Jurkat, Clone E6-1 (cell line): ENCODE measurements around the gene SLC4A1.
"Not testable (repeated sequence)": the region's sequence is repeated elsewhere in the genome, so short reads cannot be mapped to it uniquely, and the experiment has no call there.

Experiments
- DNase-seq: peaks from one replicate; pipeline ENCODE4 v3.0.0-alpha.2; 2011; ENCODE audit warnings: low read depth, low spot score
- H3K4me3 ChIP-seq: 2 replicates; pipeline ENCODE4 v1.5.1; 2011; ENCODE audit warnings: mild to moderate bottlenecking, low read length, control low read depth, moderate library complexity

Gene SLC4A1

DNA sequence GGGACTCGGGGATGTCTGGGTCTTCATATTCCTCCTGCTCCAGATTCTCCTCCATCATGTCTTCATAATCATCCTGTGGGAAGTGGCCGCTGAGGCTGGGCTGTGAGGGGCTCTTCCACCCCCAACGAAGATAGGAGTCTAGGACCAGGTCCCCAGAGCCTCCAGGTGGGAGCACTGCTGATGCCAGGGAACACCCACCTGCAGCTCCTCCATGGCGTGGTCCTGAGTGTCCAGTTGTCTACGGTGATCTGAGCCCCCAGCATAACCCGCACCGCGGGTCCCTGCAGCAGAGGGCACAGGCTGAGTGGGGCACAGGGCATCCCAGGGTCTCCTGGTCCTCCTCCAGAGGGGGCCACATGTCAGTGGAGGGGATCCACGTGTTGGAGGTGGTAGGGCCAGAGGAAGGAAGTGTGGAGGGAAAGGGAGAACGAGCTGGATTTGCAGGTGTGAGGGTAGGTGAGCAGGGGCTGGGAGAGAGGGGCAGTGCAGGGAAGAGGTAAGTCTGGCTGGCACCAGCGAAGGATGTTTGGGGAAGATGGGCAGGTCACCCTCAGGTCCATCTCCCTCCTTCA, 5.2 kb downstream of the SLC4A1 start:
- DNase-seq: no peak
- H3K4me3 ChIP-seq: no peak overlapping the region

DNA sequence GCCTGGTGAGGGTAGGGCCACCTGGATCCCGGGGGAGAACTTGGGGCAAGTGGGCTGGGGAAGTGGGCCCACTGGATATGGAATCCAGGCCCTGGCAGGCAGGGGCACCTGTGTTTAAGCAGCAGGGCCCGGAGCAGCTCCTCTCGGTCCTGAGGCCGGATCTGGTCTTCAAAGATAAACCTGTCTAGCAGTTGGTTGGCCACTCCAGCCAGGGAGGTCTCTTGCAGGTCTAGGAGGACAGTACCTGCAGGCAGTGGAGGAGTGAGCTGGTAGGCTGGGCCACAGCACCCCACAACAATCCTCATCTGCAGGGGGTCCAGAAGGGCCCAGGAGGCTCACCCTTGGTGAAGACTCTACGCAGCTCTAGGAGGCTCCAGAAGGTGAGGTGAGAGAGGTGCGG, 7.6 kb downstream of the SLC4A1 start:
- no peak for DNase-seq
- H3K4me3 ChIP-seq: no peak overlapping the region

DNA sequence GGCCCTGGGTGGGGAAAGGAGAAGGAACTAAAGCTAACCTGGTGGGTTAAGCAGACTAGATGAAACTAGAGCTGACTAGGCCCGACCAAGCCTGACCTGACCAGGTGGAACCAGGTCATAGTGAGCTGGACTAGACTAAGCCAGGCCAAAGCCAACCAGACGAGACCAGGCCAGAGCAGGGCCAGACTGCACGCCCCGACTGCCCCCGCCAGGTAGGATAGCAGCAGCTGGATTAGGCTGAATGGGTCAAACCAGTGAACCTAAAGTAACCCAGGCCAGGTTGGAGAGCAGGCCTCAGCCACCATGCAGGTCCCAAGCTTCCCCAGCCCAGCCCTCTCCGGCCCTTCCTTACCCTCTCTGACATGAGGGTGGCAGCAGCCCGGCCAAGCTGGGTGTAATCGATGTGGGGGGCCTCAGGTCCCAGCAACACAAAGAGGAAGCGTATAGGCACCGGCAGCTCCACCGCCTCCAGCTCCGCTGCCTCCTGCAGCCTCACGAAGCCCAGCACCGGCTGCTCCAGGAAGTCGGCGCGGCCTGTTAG, 9.1 kb downstream of the SLC4A1 start:
- no peak overlapping the region for H3K4me3 ChIP-seq
- no peak for DNase-seq

DNA sequence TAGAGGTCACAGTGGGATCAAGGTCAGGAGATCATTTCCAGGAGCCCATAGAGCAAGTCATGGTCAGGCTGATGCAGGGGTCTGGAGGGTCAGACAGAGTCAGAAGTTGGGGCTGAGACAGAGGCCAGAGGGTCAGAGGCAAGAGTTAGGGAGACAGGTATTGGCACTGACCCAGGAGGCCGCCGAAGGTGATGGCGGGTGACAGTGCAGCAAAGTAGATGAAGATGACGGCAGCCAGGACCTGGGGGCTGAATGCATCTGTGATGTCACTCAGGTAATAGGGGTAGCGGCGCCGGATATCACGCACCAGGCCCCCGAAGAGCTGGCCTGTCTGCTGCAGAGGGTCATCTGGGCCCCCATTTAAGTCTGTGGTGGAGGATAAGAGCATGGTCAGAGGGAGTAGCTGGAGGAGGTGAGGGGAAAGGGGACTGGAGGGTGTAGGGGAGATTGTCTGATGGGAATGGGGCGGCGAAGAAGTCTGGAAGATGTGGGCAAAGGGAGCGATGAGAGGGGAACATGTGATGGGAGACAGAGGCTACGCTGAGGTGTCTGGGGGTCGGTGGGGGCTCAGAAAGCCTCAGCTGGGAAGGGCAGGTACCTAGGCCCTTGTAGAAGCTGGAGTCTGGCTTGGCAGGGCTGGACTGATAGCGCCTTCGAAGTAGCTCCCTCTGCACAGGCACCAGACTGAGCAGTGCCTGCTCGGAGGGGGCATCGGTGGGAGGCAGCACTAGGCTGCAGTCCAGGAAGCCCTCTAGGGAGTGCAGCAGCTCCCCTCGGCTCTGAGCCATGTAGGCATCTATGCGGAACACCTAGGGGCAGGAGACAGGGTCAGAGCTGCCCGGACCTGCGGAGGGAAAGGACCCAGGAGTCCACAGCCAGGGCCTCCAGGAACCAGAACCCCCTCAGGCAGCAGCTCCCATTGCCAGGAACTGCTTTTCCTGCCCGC, 9.8 kb downstream of the SLC4A1 start:
- no peak for DNase-seq

DNA sequence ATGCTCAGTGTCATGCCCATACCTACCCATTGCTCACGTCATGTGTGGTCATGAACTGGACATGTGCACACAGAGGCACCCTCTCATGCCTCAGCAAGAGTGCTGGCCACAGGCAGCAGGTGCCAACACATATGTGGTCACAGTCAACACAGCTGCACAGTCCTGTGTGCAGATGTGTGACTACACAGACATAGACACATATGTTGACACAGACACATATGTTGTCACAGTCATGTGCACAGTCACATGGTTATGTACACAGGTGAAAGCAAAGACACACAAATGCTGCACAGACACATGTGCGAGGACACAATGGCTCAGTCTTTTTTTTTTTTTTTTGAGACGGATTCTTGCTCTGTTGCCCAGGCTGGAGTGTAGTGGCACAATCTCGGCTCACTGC, 11.3 kb downstream of the SLC4A1 start:
- no peak for DNase-seq

More for the DNA sequence above, 9.8 kb downstream of the SLC4A1 start:
- H3K4me3 ChIP-seq: no peak overlapping the region

DNA sequence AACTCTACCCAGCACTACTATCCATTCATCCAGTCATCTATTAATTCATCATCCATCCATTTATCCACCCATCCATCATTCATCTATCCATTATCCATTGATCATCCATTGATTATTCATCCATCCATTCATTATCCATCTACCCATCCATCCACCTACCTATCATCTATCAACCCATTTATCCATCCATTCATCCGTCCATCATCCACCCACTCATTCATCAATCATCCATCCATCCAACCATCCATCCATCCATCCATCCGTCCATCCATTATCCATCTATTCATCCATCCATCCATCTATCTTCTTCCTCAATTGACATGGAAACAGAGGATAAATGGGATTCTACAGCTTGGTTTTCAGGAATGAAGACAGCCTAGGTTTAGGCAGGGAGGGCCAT, 12.0 kb downstream of the SLC4A1 start:
- DNase-seq: no peak
- H3K4me3 ChIP-seq: no peak overlapping the region

More for the DNA sequence above, 11.3 kb downstream of the SLC4A1 start:
- no peak overlapping the region for H3K4me3 ChIP-seq

DNA sequence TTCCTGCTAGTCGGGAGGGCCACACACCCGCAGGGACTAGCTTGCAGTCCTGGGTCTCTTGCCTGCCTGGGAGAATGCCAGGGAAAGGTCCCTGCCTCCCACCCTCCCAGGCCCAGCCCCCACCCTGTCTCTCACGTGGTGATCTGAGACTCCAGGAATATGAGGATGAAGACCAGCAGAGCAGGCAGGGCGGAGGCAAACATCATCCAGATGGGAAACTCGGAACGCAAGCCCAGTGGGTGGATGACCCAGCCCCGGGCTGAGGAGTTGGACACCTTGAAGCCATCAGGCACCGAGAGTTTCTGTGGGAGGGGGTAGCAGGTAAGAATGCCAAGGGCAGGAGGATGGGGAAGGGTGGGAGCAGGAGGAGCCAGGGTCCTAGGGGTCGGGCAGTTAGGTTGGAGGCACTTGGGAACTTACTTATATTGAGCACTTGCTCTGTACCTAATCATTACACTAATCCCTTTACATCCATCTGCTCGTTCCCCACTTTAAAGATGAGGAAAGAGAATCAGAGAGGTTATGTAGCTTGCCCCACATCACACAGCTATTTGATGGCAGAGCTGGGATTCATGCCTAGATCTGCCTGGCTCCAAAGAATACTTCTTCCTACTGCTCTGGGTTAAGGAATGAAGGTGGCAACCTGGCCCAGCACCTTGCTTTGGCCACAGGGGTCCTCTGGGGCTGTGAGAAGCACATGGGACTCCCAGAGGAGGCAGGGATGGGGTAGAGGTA, 13.4 kb downstream of the SLC4A1 start:
- DNase-seq: no peak
- H3K4me3 ChIP-seq: no peak overlapping the region

DNA sequence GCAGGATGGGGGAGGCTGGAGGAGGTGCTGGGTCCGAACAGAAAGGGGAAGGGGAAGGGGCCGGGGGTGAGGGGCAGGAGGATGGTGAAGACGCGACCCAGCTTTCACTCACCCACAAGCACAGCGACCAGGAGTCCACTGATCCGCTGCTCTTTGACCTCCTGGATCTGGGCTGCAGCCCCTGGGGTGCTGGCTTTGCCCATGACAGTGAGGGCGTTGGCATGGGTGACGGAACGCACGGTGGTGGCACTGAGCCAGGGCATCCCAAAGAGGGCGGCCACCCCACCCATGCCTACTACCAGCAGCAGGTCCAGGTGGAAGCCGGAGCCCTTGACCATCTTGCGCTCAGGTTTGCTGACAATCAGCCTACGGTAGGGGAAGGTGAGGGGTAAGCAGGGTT, 14.9 kb downstream of the SLC4A1 start:
- H3K4me3 ChIP-seq: no peak overlapping the region
- DNase-seq: no peak

DNA sequence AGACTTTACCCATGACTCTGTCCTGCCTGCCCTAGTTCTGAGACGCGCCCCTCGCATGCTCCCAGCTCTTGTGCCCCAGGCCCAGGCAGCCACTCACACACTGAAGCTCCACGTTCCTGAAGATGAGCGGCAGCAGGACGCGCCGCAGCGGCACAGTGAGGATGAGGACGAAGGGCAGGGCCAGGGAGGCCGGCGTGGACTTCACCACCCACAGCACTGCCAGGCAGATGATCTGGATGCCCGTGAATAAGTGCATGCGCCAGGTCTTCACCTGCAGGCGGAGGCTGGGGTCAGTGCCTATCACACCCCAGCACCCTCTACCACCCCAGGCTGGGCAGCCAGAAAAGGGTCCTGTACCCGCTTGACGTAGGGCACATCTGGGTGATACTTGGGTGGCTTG, 16.9 kb downstream of the SLC4A1 start:
- H3K4me3 ChIP-seq: no peak overlapping the region
- DNase-seq: no peak

DNA sequence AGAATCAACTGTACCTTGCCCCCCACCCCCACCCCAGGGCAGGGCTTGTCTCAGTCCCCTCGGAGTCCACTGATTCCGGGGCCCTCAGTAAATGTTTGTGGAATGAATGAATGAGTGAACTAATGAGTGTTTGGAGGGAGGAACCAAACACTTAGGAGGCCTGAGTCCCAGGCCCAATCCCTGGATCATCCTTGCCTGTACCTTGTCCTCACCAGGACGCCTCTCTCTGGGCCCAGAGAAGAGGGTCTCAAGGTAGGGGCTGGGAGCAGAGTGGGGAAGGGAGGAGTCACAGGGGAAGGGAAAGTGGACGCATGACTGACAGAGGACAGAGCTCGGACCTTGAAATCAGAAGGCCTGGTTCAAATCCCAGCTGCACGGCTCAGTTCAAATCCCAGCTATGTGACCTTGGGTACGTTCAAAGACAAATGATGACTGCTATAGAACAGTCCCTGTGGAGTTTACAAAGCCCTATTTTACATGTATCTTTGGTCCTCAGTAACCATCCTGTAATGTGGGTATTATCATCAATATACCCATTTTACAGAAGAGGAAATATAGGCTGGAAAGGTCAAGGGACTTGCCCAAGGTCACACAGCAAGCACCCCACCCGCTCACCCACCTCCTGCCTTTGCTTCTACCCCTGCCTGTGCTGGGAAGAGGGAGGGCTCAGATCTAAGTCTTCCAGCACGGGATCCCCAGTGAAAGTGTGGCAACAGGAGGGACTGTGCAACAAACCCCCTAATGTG, 18.3 kb downstream of the SLC4A1 start:
- no peak overlapping the region for H3K4me3 ChIP-seq
- no peak for DNase-seq

DNA sequence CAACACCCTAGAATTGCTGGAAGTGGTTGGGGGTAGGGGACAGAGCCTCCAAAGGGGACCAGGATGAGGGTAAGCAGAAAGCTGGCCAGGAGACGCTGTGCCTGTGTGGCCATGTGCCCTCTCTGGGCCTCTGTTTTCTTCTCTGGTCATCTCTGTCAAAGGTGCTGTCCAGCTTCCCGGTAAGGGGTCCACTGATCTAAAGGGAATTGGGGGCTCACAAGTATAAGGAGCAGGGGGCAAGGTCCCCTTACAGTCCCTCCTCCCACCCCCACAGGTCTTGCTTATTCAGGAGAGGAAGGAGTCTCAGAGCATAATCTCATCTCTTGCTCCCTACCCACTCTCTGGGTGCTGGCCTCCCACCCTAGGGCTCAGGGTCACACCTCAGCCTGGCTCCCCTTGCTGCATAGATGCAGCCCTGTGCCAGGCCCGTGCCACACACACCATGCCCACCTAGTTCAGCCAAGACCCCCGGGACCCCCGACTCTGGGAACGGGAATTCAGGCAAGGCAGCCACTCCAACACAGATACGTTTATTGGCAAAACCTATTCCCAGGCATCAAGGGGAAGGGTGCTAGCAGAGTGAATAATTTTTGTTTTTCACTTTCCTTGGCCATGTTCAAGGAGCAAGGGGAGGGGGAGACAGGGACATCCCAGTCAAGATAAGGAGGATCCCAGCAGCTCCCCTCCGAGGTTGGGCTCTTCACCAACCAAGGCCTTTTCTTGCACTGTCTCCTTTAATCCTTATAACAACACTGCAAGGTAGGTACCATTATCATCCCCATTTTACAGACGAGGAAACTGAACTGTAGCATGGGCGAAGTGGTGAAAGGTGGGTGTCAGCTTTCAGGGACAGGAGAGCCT, 19.8 kb downstream of the SLC4A1 start:
- no peak for DNase-seq
- H3K4me3 ChIP-seq: no peak overlapping the region

DNA sequence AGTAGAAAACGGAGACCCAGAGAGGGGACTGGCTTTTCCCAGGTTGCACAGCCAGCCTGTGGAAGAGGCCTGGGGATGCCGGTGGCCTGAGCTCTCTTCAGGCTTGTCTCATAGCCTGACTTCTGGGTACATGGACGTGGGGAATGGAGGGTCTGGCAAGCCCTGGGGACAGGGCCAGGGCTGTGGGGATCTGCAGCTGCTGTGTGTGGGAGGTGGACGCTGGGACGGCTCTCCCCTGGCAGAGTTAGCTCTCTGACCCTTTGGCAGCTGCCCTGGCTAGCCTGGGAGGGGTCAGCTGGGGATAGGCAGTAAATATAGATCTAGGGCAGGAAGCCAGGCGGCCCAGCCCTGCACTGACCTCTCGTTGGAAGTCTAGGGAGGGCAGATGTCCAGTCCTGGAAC, 20.5 kb downstream of the SLC4A1 start:
- no peak for DNase-seq
- no peak overlapping the region for H3K4me3 ChIP-seq

DNA sequence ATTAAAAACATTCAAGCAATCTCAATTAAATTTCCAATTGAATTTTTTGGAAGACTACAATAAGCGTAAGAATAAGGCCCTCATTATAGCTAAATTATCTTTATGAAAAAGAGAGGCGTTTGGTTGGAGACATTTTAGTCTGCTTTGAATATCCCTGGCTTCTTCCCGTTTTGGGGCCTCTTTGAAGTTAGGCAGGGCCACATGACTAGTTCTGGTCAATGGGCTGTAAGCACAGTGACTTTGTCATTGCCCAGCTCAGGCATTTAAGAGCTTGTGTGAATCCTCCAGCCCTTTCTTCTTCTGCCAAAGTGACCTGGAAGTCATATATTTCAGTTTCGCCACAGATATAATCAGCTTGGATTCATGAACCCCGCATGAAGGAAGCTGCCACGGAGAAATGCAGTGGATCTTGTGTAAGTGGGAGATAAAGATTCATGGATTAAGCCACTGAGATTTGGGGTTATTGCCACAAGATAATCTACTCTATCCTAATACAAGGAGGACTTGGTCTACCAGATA, 26.8 kb downstream of the SLC4A1 start:
- no peak for DNase-seq
- no peak overlapping the region for H3K4me3 ChIP-seq

DNA sequence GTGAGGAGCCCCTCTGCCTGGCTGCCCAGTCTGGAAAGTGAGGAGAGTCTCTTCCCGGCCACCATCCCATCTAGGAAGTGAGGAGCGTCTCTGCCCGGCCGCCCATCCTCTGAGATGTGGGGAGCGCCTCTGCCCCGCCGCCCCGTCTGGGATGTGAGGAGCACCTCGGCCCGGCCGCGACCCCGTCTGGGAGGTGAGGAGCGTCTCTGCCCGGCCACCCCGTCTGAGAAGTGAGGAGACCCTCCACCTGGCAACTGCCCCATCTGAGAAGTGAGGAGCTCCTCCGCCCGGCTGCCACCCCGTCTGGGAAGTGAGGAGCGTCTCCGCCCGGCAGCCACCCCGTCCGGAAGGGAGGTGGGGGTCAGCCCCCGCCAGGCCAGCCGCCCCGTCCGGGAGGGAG, 30.0 kb downstream of the SLC4A1 start:
- not testable (repeated sequence) for DNase-seq, H3K4me3 ChIP-seq

DNA sequence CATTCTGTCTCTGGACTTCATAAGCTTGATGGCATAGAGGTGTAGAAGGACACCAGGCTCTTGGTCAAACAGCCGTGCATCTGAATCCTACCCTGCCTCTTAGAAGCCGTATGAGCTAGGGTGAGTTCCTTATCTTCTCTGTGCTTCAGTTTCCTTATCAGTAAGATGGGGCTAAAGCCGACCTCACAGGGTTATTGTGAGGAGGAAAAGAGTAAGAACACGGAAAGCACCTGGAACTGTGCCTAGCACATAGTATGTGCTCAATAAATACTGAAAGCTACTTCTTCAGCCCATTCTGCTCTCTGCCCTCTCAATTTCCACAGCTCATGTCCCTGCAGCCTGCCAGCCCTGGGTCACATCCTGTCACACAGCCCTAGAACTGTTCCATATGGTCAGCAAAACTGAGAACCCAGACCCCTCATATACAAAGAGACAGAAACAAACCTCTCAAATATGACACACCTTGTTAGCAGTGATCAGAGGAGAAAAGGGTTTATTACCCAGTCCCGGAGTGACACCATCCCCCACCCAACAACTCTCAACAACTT, 31.4 kb downstream of the SLC4A1 start:
- H3K4me3 ChIP-seq: no peak overlapping the region
- no peak for DNase-seq

DNA sequence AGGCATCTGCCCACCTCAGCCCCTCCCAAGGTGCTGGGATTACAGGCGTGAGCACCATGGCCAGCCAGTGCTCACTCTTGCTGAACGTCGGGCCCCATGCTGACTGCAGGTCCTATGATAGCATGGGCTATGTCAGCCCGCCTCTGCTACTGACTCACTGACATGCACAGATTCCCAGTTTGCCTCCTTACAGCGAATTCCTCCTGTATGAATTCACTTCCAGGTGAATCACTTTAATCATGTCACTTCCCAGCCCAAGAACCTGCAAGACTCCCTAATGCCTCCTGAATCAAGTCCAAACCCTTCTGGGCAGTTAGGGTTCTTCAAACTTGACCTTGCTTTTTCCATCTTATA, 32.4 kb downstream of the SLC4A1 start:
- no peak overlapping the region for H3K4me3 ChIP-seq
- DNase-seq: no peak

DNA sequence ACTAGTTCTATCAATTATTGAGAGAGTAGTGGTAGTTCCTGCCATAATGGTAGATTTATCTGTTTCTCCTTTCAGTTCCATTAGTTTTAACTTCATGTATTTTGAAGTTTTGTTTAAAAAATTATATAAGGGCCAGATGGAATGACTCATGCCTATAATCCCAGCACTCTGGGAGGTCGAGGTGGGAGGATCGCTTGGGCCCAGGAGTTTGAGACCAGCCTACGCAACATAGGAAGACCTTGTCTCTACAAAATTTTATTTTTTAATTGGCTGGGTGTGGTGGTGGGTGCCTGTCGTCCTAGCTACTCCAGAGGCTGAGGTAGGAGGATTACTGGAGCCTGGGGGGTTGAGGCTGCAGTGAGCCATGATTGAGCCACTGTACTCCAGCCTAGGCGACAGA, 34.4 kb downstream of the SLC4A1 start:
- no peak for DNase-seq
- no peak overlapping the region for H3K4me3 ChIP-seq

DNA sequence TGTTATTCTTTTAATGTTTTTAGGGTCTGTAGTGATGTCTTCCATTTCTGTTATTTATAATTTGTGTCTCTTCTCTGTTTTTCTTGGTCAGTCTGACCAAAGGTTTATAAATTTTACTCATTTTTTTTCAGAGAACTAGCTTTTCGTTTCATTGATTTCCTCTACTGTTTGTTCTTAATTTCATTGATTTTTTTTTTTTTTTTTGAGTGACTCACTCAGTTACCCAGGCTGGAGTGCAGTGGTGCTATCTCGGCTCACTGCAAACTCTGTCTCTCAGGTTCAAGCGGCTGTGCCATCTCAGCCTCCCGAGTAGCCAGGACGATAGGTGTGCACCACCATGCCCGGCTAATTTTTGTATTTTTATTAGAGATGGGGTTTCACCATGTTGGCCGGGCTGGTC, 35.9 kb downstream of the SLC4A1 start:
- no peak for DNase-seq
- H3K4me3 ChIP-seq: no peak overlapping the region
